HEK293 (cell line): ENCODE data around the gene GPHN.

ENCODE experiments used
- CTCF ChIA-PET: fragments of 350-600 bp; formaldehyde crosslinking; extraction: SDS; loops from one replicate; lab custom pipeline; 2021; ENCODE audit warnings: antibody characterized with exemption; lab: Yijun Ruan, JAX
- POLR2A ChIA-PET: fragments of 300-600 bp; formaldehyde crosslinking; extraction: SDS; loops from one replicate; lab custom pipeline; 2020; ENCODE audit warnings: antibody characterized with exemption, inconsistent platforms; lab: Yijun Ruan, JAX
- H3K27ac ChIP-seq: fragments of 200-500 bp; sonication (Bioruptor generic); 2 replicates; pipeline ENCODE4 v1.5.1; 2014; ENCODE audit warnings: low read depth, low read length, control low read depth, inconsistent platforms; ENCODE audit errors: extremely low read depth
- H3K36me3 ChIP-seq, 2 experiments: fragments of 200-500 bp in 1 of 2; sonication (Bioruptor generic) in 1 of 2; 1 replicate in 1 of 2; 2 replicates in 1 of 2; pipeline ENCODE4 v1.5.1; 2014 to 2017; ENCODE audit warnings: inconsistent platforms in 2 of 2, low read length in 2 of 2; ENCODE audit not compliant: control insufficient read depth in 2 of 2, insufficient read depth in 1 of 2
- H3K4me1 ChIP-seq: fragments of 200-500 bp; sonication (Bioruptor generic); 2 replicates; pipeline ENCODE4 v1.5.1; 2014; ENCODE audit warnings: mild to moderate bottlenecking, low read length, inconsistent platforms; ENCODE audit not compliant: control insufficient read depth, insufficient read depth
- H3K4me3 ChIP-seq: 2 replicates; pipeline ENCODE4 v1.5.1; 2011; ENCODE audit warnings: low read depth, mild to moderate bottlenecking, control low read depth, low read length, moderate library complexity
- H3K9me3 ChIP-seq: fragments of 200-500 bp; sonication (Bioruptor generic); 2 replicates; pipeline ENCODE4 v1.5.1; 2014; ENCODE audit warnings: low read depth, low read length, inconsistent platforms; ENCODE audit not compliant: control insufficient read depth, insufficient read depth
- ELK4 ChIP-seq: IDR thresholded peaks from 2 replicates; pipeline ENCODE4 v1.6.1; 2011; ENCODE audit warnings: mild to moderate bottlenecking, low read depth, low read length, borderline replicate concordance
- FEZF1 ChIP-seq: fragments of 450-650 bp; formaldehyde crosslinking; IDR thresholded peaks from 2 replicates; pipeline ENCODE4 v1.5.1; 2016; ENCODE audit warnings: missing biosample characterization, missing genetic modification characterization
- IKZF3 ChIP-seq: fragments of 450-650 bp; IDR thresholded peaks from 2 replicates; pipeline ENCODE4 v1.5.0; 2018; ENCODE audit warnings: missing biosample characterization, mild to moderate bottlenecking, missing genetic modification characterization, moderate library complexity
- INSM2 ChIP-seq: fragments of 450-650 bp; formaldehyde crosslinking; IDR thresholded peaks from 2 replicates; pipeline ENCODE4 v1.5.1; 2016; ENCODE audit warnings: missing biosample characterization, missing genetic modification characterization
- RBAK ChIP-seq: fragments of 450-650 bp; formaldehyde crosslinking; IDR thresholded peaks from 2 replicates; pipeline ENCODE4 v1.5.1; 2016; ENCODE audit warnings: missing biosample characterization, missing genetic modification characterization
- TCF7L2 ChIP-seq: IDR thresholded peaks from 2 replicates; pipeline ENCODE4 v1.6.1; 2011; ENCODE audit warnings: low read depth, mild to moderate bottlenecking, inconsistent platforms, low read length, moderate library complexity, borderline replicate concordance
- ZBTB17 ChIP-seq: fragments of 450-650 bp; formaldehyde crosslinking; IDR thresholded peaks from 2 replicates; pipeline ENCODE4 v1.5.1; 2016; ENCODE audit warnings: missing biosample characterization, missing genetic modification characterization
- ZNF132 ChIP-seq: fragments of 450-650 bp; formaldehyde crosslinking; IDR thresholded peaks from 2 replicates; pipeline ENCODE4 v1.5.1; 2017; ENCODE audit warnings: missing biosample characterization, missing genetic modification characterization, borderline replicate concordance
- ZNF202 ChIP-seq: fragments of 450-650 bp; formaldehyde crosslinking; IDR thresholded peaks from 2 replicates; pipeline ENCODE4 v1.5.1; 2016; ENCODE audit warnings: missing biosample characterization, missing genetic modification characterization, borderline replicate concordance
- ZNF239 ChIP-seq: fragments of 450-650 bp; formaldehyde crosslinking; IDR thresholded peaks from 2 replicates; pipeline ENCODE4 v1.5.1; 2016; ENCODE audit warnings: missing biosample characterization, missing genetic modification characterization
- ZNF37A ChIP-seq: fragments of 450-650 bp; IDR thresholded peaks from 2 replicates; pipeline ENCODE4 v1.5.1; 2018; ENCODE audit warnings: missing biosample characterization, missing genetic modification characterization
- ZNF555 ChIP-seq: fragments of 450-650 bp; formaldehyde crosslinking; conservative IDR thresholded peaks from 2 replicates; pipeline ENCODE4 v1.5.1; 2017; ENCODE audit warnings: missing biosample characterization, mild to moderate bottlenecking, missing genetic modification characterization, inconsistent platforms
- ZNF561 ChIP-seq: fragments of 450-650 bp; IDR thresholded peaks from 2 replicates; pipeline ENCODE4 v1.5.1; 2018; ENCODE audit warnings: missing biosample characterization, missing genetic modification characterization, borderline replicate concordance
- ZNF585B ChIP-seq: fragments of 450-650 bp; formaldehyde crosslinking; IDR thresholded peaks from 2 replicates; pipeline ENCODE4 v1.5.1; 2016; ENCODE audit warnings: missing biosample characterization, missing genetic modification characterization
- ZNF596 ChIP-seq: fragments of 450-650 bp; IDR thresholded peaks from 2 replicates; pipeline ENCODE4 v1.5.0; 2018; ENCODE audit warnings: missing biosample characterization, mild to moderate bottlenecking, missing genetic modification characterization, moderate library complexity
- ZNF701 ChIP-seq: fragments of 450-650 bp; formaldehyde crosslinking; IDR thresholded peaks from 2 replicates; pipeline ENCODE4 v1.5.1; 2016; ENCODE audit warnings: missing biosample characterization, missing genetic modification characterization
- ZNF707 ChIP-seq: fragments of 450-650 bp; formaldehyde crosslinking; IDR thresholded peaks from 2 replicates; pipeline ENCODE4 v1.5.1; 2016; ENCODE audit warnings: missing biosample characterization, missing genetic modification characterization
- ZSCAN16 ChIP-seq: fragments of 450-650 bp; formaldehyde crosslinking; IDR thresholded peaks from 2 replicates; pipeline ENCODE4 v1.5.1; 2016; ENCODE audit warnings: missing biosample characterization, missing genetic modification characterization

GPHN gene

GRCh38 chr14:67031920-67032774, 524.2 kb downstream of the GPHN start:
- Histone ChIP-seq H3K9me3 (no peaks in the 10 kb centered on the region; the same call in 1 of the 2 replicates), H3K4me3 (no peak overlapping the region), H3K27ac (no peak overlapping the region), H3K36me3 (no peaks in the 10 kb centered on the region), H3K4me1 (no peaks in the 10 kb centered on the region)
- ChIA-PET CTCF (no interaction called here), POLR2A (no interaction called here)
- TF ChIP-seq ZNF561 (tag by site-specific recombination) (no peak), ZNF585B (tag by site-specific recombination) (no peak)

- POLR2A ChIA-PET = no interaction called here
- TF ChIP-seq ZNF202 (tag by site-specific recombination) (peak; percentile 76), RBAK (no peak), ZNF596 (peak; percentile 81)
- Histone ChIP-seq H3K27ac (no peak overlapping the region), H3K36me3 (no peaks in the 10 kb centered on the region), H3K4me1 (no peaks in the 10 kb centered on the region), H3K9me3 (no peaks in the 10 kb centered on the region), H3K4me3 (no peak overlapping the region)
- CTCF ChIA-PET = no interaction called here
These were observed 537.5 kb downstream of the GPHN start for GRCh38 chr14:67045440-67045839.

GRCh38 chr14:67050896-67051295, 542.9 kb downstream of the GPHN start:
- POLR2A ChIA-PET = no interaction called here
- Histone ChIP-seq H3K27ac (no peak overlapping the region), H3K4me1 (no peaks in the 10 kb centered on the region), H3K4me3 (no peak overlapping the region), H3K9me3 (no peaks in the 10 kb centered on the region), H3K36me3 (peaks cover 0 to 5% of the 10 kb centered on the region in 2 experiments; a peak in 1 of 3 replicates)
- CTCF ChIA-PET = no interaction called here
- TF ChIP-seq INSM2 = no peak
- no peak for TF ChIP-seq ZNF132
- no peak for TF ChIP-seq TCF7L2
- TF ChIP-seq ZNF37A (tag by site-specific recombination) = no peak
- no peak for TF ChIP-seq ZSCAN16
- no peak for TF ChIP-seq ZNF239
- TF ChIP-seq ZNF555 = no peak
- no peak for TF ChIP-seq ELK4
- TF ChIP-seq ZBTB17 (tag by site-specific recombination) = no peak
- no peak for TF ChIP-seq ZNF701
- TF ChIP-seq IKZF3 (tag by site-specific recombination) = no peak
- TF ChIP-seq ZNF707 = no peak
- TF ChIP-seq FEZF1 (tag by site-specific recombination) = no peak
